Endometrial microvascular endothelial cells (primary cell): ENCODE results near the gene NDUFS6. TPM values are rescaled to one million over a fixed set of nuclear protein-coding genes. Genes with fewer than 3 reads are reported as not detected.

Experiments used
- in situ Hi-C: cut with HindIII; loops from 2 replicates; pipeline ENCODE4 v1.10.0; 2017; ENCODE audit warnings: low sequenced_read_pairs, low pct_unique_long_range_greater_than_20kb; ENCODE audit errors: inconsistent ontology term
- total RNA-seq: library from RNA; depleted of rRNA; stranded (reverse); fragments of >200 nt; gene quantifications from one replicate; pipeline ENCODE4 v1.2.3, GENCODE V29; 2015; ENCODE audit errors: inconsistent ontology term

Gene NDUFS6
- total RNA-seq, 1 donor from 2014 or later, result 40.0 TPM

- in situ Hi-C loops, result no loop called here
Observed at GRCh38 chr5:1823381-1824034, 22.3 kb downstream of the NDUFS6 start.

- in situ Hi-C loops, result no loop called here
Observed at GRCh38 chr5:1824109-1824821, 23.1 kb downstream of the NDUFS6 start.

- in situ Hi-C loops, result no loop called here
Observed at GRCh38 chr5:1824903-1825841, 24.0 kb downstream of the NDUFS6 start.

- in situ Hi-C loops, result no loop called here
Observed at GRCh38 chr5:1826235-1826980, 25.2 kb downstream of the NDUFS6 start.

- in situ Hi-C loops, result no loop called here
Observed at GRCh38 chr5:1827025-1827885, 26.0 kb downstream of the NDUFS6 start.

GRCh38 chr5:1827886-1828397 lies 26.7 kb downstream of the NDUFS6 start:
- in situ Hi-C loops, result no loop called here

- in situ Hi-C loops, result no loop called here
Observed at GRCh38 chr5:1830571-1831228, 29.5 kb downstream of the NDUFS6 start.

GRCh38 chr5:1831257-1831656 lies 30.1 kb downstream of the NDUFS6 start:
- in situ Hi-C loops, result no loop called here

GRCh38 chr5:1831677-1832313 lies 30.6 kb downstream of the NDUFS6 start:
- in situ Hi-C loops, result no loop called here

- in situ Hi-C loops, result no loop called here
Observed at GRCh38 chr5:1832511-1833250, 31.5 kb downstream of the NDUFS6 start.

GRCh38 chr5:1833264-1834021 lies 32.2 kb downstream of the NDUFS6 start:
- in situ Hi-C loops, result no loop called here

- in situ Hi-C loops, result no loop called here
Observed at GRCh38 chr5:1834022-1834551, 32.9 kb downstream of the NDUFS6 start.

GRCh38 chr5:1834721-1835429 lies 33.7 kb downstream of the NDUFS6 start:
- in situ Hi-C loops, result no loop called here

GRCh38 chr5:1835431-1835830 lies 34.2 kb downstream of the NDUFS6 start:
- in situ Hi-C loops, result no loop called here
